Measurements from ENCODE around the gene TRPM8.

DNA sequence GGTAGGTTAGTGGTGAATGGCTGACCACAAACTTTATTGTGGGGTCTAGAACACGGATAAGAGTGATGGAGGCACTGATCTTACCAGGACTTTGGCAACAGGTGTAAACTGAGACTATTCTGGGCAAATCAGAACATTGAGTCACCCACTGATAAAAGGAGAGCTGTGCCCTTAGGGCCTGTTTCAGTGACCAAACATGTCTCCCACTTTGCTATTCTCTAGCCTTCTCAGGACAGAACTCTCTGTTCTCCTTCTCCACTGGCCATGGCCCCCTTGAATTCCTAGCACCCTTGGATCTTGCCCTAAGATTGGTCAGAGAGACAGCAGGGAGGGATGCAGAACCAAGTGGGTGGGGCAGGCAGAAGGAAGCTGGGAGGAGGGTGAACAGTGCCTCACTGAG, 18.3 kb downstream of the TRPM8 start:
- TF ChIP-seq, protein P1, sequence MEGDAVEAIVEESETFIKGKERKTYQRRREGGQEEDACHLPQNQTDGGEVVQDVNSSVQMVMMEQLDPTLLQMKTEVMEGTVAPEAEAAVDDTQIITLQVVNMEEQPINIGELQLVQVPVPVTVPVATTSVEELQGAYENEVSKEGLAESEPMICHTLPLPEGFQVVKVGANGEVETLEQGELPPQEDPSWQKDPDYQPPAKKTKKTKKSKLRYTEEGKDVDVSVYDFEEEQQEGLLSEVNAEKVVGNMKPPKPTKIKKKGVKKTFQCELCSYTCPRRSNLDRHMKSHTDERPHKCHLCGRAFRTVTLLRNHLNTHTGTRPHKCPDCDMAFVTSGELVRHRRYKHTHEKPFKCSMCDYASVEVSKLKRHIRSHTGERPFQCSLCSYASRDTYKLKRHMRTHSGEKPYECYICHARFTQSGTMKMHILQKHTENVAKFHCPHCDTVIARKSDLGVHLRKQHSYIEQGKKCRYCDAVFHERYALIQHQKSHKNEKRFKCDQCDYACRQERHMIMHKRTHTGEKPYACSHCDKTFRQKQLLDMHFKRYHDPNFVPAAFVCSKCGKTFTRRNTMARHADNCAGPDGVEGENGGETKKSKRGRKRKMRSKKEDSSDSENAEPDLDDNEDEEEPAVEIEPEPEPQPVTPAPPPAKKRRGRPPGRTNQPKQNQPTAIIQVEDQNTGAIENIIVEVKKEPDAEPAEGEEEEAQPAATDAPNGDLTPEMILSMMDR (IDR thresholded peaks at IDR 0.05), result no peak
- TF ChIP-seq ZFX (IDR thresholded peaks at IDR 0.05; ENCODE audit: borderline replicate concordance), result no peak

All from 22Rv1 (cell line).